PC-9 (cell line): ENCODE measurements around the gene PTK6. TPM values are rescaled to one million over a fixed set of nuclear protein-coding genes. Genes with fewer than 3 reads are reported as not detected.

Source experiments
- BruUV-seq: library from RNA; stranded (reverse); fragments of 400-500 nt; replicated peaks from 2 replicates; lab custom pipeline; 2021; lab: Mats Ljungman, UMichigan
- CTCF ChIA-PET: fragments of 300-600 bp; sonication (Branson Sonifier 250); formaldehyde crosslinking; loops from one replicate; lab custom pipeline; 2022; ENCODE audit warnings: antibody characterized with exemption; lab: Charles Lee
- POLR2A ChIA-PET: fragments of 300-600 bp; sonication (Branson Sonifier 250); formaldehyde crosslinking; loops from one replicate; lab custom pipeline; 2022; ENCODE audit warnings: antibody characterized with exemption; ENCODE audit not compliant: unreplicated experiment; lab: Charles Lee
- DNase-seq, 2 experiments: peaks; one replicate each; pipeline versions ENCODE4 v3.0.0 to v3.0.0-alpha.2; 2015 to 2022; ENCODE audit warnings: mixed read lengths in 1 of 2
- H2AFZ ChIP-seq: fragments of 200-600 bp; sonication (generic); 2 replicates; pipeline ENCODE4 v1.8.1; 2017; ENCODE audit warnings: antibody characterized with exemption
- H3F3A ChIP-seq: fragments of 200-600 bp; sonication (generic); 2 replicates; pipeline ENCODE4 v1.8.1; 2017; ENCODE audit warnings: antibody characterized with exemption, mild to moderate bottlenecking, low read depth; ENCODE audit not compliant: insufficient read depth
- H3K27ac ChIP-seq: fragments of 200-600 bp; sonication (generic); 2 replicates; pipeline ENCODE4 v1.6.1; 2016; ENCODE audit warnings: mixed run types
- H3K27me3 ChIP-seq: fragments of 200-600 bp; sonication (generic); 2 replicates; pipeline ENCODE4 v1.6.1; 2016; ENCODE audit warnings: low read depth, mixed run types; ENCODE audit not compliant: insufficient read depth
- H3K36me3 ChIP-seq: fragments of 200-600 bp; sonication (generic); 2 replicates; pipeline ENCODE4 v1.6.1; 2016; ENCODE audit warnings: low read depth, mixed run types
- H3K4me1 ChIP-seq: fragments of 200-600 bp; sonication (generic); replicated peaks from 2 replicates; pipeline ENCODE4 v1.6.1; 2016; ENCODE audit warnings: mixed run types; ENCODE audit not compliant: insufficient read depth
- H3K4me2 ChIP-seq: fragments of 200-600 bp; sonication (generic); 2 replicates; pipeline ENCODE4 v1.6.1; 2017; ENCODE audit warnings: mixed run types
- H3K4me3 ChIP-seq: fragments of 200-600 bp; sonication (generic); 2 replicates; pipeline ENCODE4 v1.6.1; 2016; ENCODE audit warnings: mixed run types
- H3K79me2 ChIP-seq: fragments of 200-600 bp; sonication (generic); 2 replicates; pipeline ENCODE4 v1.6.1; 2017; ENCODE audit warnings: low read depth, mixed run types
- H3K9me2 ChIP-seq: fragments of 200-600 bp; sonication (generic); 2 replicates; pipeline ENCODE4 v1.8.1; 2017; ENCODE audit warnings: mild to moderate bottlenecking; ENCODE audit not compliant: insufficient read depth
- H3K9me3 ChIP-seq: fragments of 200-600 bp; sonication (generic); 2 replicates; pipeline ENCODE4 v1.8.1; 2016; ENCODE audit warnings: low read depth; ENCODE audit not compliant: insufficient read depth
- H4K20me1 ChIP-seq: fragments of 200-600 bp; sonication (generic); 2 replicates; pipeline ENCODE4 v1.8.1; 2017; ENCODE audit not compliant: insufficient read depth
- EZH2 ChIP-seq: fragments of 200-600 bp; sonication (generic); IDR thresholded peaks from 2 replicates; pipeline ENCODE4 v1.8.0; 2017; ENCODE audit warnings: antibody characterized with exemption, low read depth
- intact Hi-C: fragments of 100-400 bp; cut with micrococcal nuclease; formaldehyde crosslinking; loops from one replicate; pipeline ENCODE4 v1.10.0; 2022; ENCODE audit not compliant: unreplicated experiment
- total RNA-seq: library from RNA; stranded (reverse); gene quantifications from 2 replicates; pipeline ENCODE4 v1.2.3, GENCODE V29; 2021
- TF ChIP-seq, protein P1 (sequence below): fragments of 200-600 bp; sonication (generic); conservative IDR thresholded peaks from 2 replicates; pipeline ENCODE4 v1.6.1; 2017; ENCODE audit warnings: mixed run types, antibody characterized with exemption, mild to moderate bottlenecking, moderate library complexity

Gene PTK6
- total RNA-seq, 1 experiment from 2014 or later = 12.9 TPM

DNA sequence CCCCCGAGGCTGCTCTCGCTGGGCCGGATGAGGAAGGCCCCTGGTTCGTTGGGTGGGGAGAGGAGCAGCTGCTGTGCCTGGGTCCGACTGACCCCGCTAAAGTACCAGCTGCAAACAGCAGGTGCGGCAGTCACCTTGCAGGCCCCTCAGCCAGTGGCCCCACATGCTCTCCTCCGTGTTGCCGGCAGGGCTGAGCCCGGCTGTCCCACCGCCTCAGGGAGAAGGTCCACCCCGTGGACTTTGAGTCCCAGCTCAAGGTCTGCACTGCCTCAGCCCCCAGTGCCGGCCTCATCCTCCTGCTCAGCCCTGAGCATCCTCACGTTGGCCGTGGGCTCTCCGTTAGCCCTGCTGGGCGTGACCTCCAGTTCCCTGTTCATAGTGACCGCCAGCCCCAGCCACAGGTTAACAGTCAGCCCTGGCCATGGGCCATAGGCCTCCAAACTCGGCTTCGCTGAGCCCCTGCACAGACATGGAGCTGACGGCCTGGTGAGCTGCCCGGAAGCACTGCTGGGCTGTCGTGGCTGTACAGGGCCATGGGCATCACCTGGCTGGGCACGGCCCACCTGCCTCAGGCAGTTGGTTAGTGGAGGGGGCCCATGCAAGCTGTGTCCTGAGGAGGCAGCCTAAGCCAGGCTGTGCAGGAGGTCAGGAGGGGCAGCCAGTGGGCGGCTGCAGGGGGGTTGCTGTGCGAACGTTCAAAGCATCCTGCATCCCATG lies 7.2 kb upstream of the PTK6 start:
- no peak overlapping the region for H3K4me3 ChIP-seq
- BruUV-seq = no TSS peak
- no peak overlapping the region for H2AFZ ChIP-seq
- ChIA-PET POLR2A (interaction anchor here (0.6 kb wide), 3 partner anchors 98 to 442 kb away, joined by 4 to 9 read pairs (median 8); no protein-coding TSS in a partner anchor), CTCF (no interaction called here)
- H3K9me3 ChIP-seq = no peaks in the 10 kb centered on the region
- no peaks in the 10 kb centered on the region for H3K9me2 ChIP-seq
- TF ChIP-seq, protein P1, sequence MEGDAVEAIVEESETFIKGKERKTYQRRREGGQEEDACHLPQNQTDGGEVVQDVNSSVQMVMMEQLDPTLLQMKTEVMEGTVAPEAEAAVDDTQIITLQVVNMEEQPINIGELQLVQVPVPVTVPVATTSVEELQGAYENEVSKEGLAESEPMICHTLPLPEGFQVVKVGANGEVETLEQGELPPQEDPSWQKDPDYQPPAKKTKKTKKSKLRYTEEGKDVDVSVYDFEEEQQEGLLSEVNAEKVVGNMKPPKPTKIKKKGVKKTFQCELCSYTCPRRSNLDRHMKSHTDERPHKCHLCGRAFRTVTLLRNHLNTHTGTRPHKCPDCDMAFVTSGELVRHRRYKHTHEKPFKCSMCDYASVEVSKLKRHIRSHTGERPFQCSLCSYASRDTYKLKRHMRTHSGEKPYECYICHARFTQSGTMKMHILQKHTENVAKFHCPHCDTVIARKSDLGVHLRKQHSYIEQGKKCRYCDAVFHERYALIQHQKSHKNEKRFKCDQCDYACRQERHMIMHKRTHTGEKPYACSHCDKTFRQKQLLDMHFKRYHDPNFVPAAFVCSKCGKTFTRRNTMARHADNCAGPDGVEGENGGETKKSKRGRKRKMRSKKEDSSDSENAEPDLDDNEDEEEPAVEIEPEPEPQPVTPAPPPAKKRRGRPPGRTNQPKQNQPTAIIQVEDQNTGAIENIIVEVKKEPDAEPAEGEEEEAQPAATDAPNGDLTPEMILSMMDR = no peak
- H3K4me2 ChIP-seq = peak overlapping the region; percentile 71
- no peaks in the 10 kb centered on the region for H3K79me2 ChIP-seq
- peak in 1 of 2 experiments; percentile 43 for DNase-seq
- H3K36me3 ChIP-seq = no peaks in the 10 kb centered on the region
- no peaks in the 10 kb centered on the region for H4K20me1 ChIP-seq
- H3K27me3 ChIP-seq = no peaks in the 10 kb centered on the region
- H3F3A ChIP-seq = peaks cover 27% of the 10 kb centered on the region; the same call in 1 of the 2 replicates
- intact Hi-C loops = no loop called here
- H3K4me1 ChIP-seq = peaks cover 69% of the 10 kb centered on the region
- H3K27ac ChIP-seq = no peak overlapping the region

DNA sequence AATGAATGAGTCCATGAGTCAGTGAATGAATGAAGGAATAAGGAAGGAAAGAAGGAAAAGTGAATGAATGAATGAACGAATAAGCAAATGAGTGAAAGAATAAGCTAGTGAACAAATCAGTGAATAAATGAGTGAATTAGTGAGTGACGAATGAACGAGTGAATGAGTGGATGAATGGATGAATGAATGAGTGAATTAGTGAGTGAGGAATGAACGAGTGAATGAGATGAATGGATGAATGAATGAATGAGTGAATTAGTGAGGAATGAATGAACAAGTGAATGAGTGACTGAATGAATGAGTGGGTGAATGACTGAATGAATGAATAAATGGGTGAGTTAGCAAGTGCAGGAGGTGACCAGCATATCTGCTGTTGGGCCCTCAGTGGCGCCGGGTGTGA lies 6.6 kb upstream of the PTK6 start:
- intact Hi-C loops = no loop called here

DNA sequence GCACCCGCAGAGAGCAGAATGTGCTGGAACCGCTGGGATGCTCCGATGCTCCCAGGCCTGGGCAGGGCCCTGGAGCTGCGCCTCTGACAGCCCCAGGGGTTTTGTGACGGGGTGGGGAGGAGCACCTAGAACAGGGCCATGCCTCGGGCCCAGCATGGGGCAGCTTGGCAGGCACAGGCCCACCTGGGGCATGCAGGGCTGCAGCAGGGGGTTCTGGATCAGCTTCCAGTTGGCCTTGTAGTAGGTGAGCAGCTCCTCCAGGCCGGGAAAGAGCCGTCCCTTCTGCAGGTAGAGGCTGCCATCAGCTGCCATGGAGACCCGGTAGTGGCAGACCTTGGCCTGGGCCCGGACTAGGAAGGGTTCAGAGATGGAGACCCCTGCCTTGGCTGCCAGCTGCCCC lies 6.0 kb upstream of the PTK6 start:
- H3K9me3 ChIP-seq = no peaks in the 10 kb centered on the region
- intact Hi-C loops = no loop called here
- H4K20me1 ChIP-seq = no peaks in the 10 kb centered on the region
- no peak for TF ChIP-seq EZH2
- TF ChIP-seq, protein P1 = no peak
- ChIA-PET POLR2A (no interaction called here), CTCF (interaction anchor here (0.6 kb wide), 1 partner anchor 19 kb away, joined by 4 read pairs; no protein-coding TSS in a partner anchor)
- H3F3A ChIP-seq = peaks cover 33% of the 10 kb centered on the region; the same call in 1 of the 2 replicates
- H3K4me2 ChIP-seq = peak overlapping the region; percentile 97
- H3K36me3 ChIP-seq = no peaks in the 10 kb centered on the region
- H3K27ac ChIP-seq = no peak overlapping the region
- no peaks in the 10 kb centered on the region for H3K79me2 ChIP-seq
- BruUV-seq = no TSS peak
- peaks cover 75% of the 10 kb centered on the region for H3K4me1 ChIP-seq
- peak overlapping the region; percentile 48; the same call in 1 of the 2 replicates for H3K4me3 ChIP-seq
- H3K9me2 ChIP-seq = no peaks in the 10 kb centered on the region
- no peaks in the 10 kb centered on the region for H3K27me3 ChIP-seq
- no peak overlapping the region for H2AFZ ChIP-seq
- no peak for DNase-seq

More for the DNA sequence above, 6.6 kb upstream of the PTK6 start:
- TF ChIP-seq, protein P1 = no peak
- no peak for TF ChIP-seq EZH2
- no peaks in the 10 kb centered on the region for H3K9me3 ChIP-seq
- H2AFZ ChIP-seq = no peak overlapping the region
- H3K9me2 ChIP-seq = no peaks in the 10 kb centered on the region
- no TSS peak for BruUV-seq
- H3K79me2 ChIP-seq = no peaks in the 10 kb centered on the region
- peaks cover 33% of the 10 kb centered on the region; the same call in 1 of the 2 replicates for H3F3A ChIP-seq
- no peaks in the 10 kb centered on the region for H3K36me3 ChIP-seq
- H3K27ac ChIP-seq = no peak overlapping the region
- H4K20me1 ChIP-seq = no peaks in the 10 kb centered on the region
- ChIA-PET CTCF (interaction anchor here (0.6 kb wide), 1 partner anchor 20 kb away, joined by 4 read pairs; no protein-coding TSS in a partner anchor), POLR2A (no interaction called here)
- H3K4me2 ChIP-seq = peak overlapping the region; percentile 71; the same call in 1 of the 2 replicates
- peaks cover 76% of the 10 kb centered on the region for H3K4me1 ChIP-seq
- no peak overlapping the region for H3K4me3 ChIP-seq
- DNase-seq = no peak
- H3K27me3 ChIP-seq = no peaks in the 10 kb centered on the region
